Peyer's patch (tissue), 4 donors: ENCODE measurements around the gene ASGR1.

Source experiments
- POLR2A ChIP-seq, 2 donors: fragments of 450-650 bp; IDR thresholded peaks; one replicate each; pipeline ENCODE4 v1.5.1; 2017; ENCODE audit warnings: antibody characterized with exemption in 2 of 2, mild to moderate bottlenecking in 2 of 2, moderate library complexity in 2 of 2
- TF ChIP-seq, protein P1 (sequence below), 6 experiments: fragments of 450-650 bp in 4 of 6; fragments of 200-600 bp in 2 of 6; sonication (generic) in 1 of 6; IDR thresholded peaks; one replicate each; pipeline ENCODE4 v1.5.1; 2017 to 2019; ENCODE audit warnings: antibody characterized with exemption in 6 of 6, mild to moderate bottlenecking in 3 of 6, moderate library complexity in 1 of 6

- TF ChIP-seq, protein P1, sequence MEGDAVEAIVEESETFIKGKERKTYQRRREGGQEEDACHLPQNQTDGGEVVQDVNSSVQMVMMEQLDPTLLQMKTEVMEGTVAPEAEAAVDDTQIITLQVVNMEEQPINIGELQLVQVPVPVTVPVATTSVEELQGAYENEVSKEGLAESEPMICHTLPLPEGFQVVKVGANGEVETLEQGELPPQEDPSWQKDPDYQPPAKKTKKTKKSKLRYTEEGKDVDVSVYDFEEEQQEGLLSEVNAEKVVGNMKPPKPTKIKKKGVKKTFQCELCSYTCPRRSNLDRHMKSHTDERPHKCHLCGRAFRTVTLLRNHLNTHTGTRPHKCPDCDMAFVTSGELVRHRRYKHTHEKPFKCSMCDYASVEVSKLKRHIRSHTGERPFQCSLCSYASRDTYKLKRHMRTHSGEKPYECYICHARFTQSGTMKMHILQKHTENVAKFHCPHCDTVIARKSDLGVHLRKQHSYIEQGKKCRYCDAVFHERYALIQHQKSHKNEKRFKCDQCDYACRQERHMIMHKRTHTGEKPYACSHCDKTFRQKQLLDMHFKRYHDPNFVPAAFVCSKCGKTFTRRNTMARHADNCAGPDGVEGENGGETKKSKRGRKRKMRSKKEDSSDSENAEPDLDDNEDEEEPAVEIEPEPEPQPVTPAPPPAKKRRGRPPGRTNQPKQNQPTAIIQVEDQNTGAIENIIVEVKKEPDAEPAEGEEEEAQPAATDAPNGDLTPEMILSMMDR (IDR thresholded peaks at IDR 0.05): no peak
- no peak for TF ChIP-seq POLR2A (IDR thresholded peaks at IDR 0.05)
Measured at GRCh38 chr17:7204336-7204735, 25.2 kb upstream of the ASGR1 start.
